H7 (cell line): Measurements from ENCODE around the gene NADK. TPM values are rescaled to one million over a fixed set of nuclear protein-coding genes. Genes with fewer than 3 reads are reported as not detected.
"Not testable (repeated sequence)": the region's sequence is repeated elsewhere in the genome, so short reads cannot be mapped to it uniquely, and the experiment has no call there.

Experiments used
- DNase-seq: peaks from one replicate; pipeline ENCODE4 v3.0.0; 2012
- H3K27me3 ChIP-seq: 2 replicates; pipeline ENCODE4 v1.6.0; 2011; ENCODE audit warnings: mild to moderate bottlenecking, low read length; ENCODE audit not compliant: control insufficient read depth, insufficient read depth
- H3K36me3 ChIP-seq: replicated peaks from 2 replicates; pipeline ENCODE4 v1.5.1; 2011; ENCODE audit warnings: low read length; ENCODE audit not compliant: control insufficient read depth, insufficient read depth
- H3K4me3 ChIP-seq: 2 replicates; pipeline ENCODE4 v1.5.1; 2011; ENCODE audit warnings: low read depth, mild to moderate bottlenecking, control low read depth, low read length, moderate library complexity; ENCODE audit not compliant: insufficient read depth
- total RNA-seq: library from RNA; depleted of rRNA; stranded (reverse); fragments of >200 nt; shearing (Covaris generic); gene quantifications from 2 replicates; pipeline ENCODE4 v1.2.3, GENCODE V29; 2014

NADK gene
- total RNA-seq, 1 experiment from 2014 or later: 111 TPM

- Histone ChIP-seq H3K36me3 (peaks cover 16% of the 10 kb centered on the region), H3K27me3 (no peaks in the 10 kb centered on the region), H3K4me3 (no peak overlapping the region)
- peak; percentile 73 for DNase-seq
Observed at GRCh38 chr1:1752636-1753606, 25.3 kb downstream of the NADK start.

DNA sequence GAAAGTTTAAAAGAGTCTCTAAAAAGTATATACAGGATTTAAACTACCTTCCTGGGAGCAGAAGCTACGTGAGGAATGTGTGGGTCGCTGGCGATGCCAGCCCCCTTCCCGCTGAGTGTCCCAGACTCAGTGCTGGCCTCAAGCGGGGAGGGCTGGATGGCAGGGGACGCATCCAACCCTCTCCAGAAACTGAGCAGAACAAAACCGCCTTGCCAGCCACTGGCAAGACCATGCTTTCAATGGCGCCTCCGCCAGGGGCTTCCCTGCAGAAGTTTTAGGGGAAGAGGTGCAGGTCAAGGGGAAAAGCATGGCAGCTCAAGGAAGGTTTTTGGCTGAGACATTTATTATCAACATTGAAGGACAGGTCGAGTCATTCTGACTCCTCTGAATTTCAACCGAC is 26.1 kb downstream of the NADK start:
- DNase-seq: peak; percentile 51
- H3K4me3 ChIP-seq: no peak overlapping the region
- H3K27me3 ChIP-seq: no peaks in the 10 kb centered on the region
- peaks cover 16% of the 10 kb centered on the region for H3K36me3 ChIP-seq

DNA sequence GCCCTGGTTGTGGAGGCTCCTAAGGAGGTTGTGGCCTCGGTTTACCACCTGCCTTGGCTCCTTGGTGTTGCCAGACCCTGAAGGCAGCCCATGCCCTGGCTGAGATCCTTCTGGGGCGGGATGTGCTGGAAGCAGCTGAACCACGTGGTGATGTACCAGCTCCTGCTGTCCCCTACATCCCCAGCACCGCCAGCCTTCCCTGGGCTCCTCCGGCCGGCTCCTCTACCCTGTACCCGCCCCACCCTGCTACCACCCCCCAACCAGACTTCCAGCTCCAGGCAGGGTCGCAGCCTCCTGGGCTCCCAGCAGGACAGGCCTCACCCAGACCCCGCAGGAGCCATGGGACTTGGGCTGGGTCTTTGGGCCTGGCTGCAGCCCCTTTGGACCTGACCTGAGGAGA is 28.3 kb downstream of the NADK start:
- not testable (repeated sequence) for H3K36me3 ChIP-seq, H3K27me3 ChIP-seq, H3K4me3 ChIP-seq
- DNase-seq: peak; percentile 55

DNA sequence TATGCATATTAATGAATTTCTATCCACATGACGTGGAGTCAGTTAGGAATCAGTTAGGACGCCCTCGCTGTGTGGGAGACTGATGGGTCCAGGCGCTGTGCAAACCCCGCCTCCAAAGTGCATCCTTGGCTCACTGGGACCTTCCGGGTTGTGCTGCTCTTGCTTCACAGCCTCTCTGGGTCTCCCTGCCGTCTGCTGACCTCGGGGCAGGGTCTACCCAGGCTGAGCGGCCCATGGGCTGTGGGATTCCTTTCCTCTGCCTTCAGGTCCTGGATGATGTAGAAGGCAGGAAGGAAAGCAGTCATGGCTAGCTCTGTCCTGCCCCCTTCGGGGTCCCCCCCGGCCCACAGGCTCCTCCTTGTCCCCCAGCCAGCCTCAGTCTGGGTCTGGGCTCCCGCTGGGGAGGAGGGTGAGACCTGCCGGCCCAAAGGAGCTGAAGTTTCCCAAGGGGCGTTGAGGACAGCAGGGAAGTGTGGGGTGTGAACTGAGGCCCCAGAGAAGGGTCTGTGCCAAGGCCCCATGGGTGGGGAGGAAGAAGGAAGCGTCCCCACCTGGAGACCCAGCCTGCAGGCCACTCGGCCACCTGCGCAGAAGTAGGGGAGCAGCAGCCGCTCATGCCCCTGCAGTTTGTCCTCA is 29.5 kb downstream of the NADK start:
- DNase-seq: peak; percentile 81
- no peaks in the 10 kb centered on the region for H3K27me3 ChIP-seq
- H3K4me3 ChIP-seq: no peak overlapping the region
- peaks cover 4% of the 10 kb centered on the region for H3K36me3 ChIP-seq

DNA sequence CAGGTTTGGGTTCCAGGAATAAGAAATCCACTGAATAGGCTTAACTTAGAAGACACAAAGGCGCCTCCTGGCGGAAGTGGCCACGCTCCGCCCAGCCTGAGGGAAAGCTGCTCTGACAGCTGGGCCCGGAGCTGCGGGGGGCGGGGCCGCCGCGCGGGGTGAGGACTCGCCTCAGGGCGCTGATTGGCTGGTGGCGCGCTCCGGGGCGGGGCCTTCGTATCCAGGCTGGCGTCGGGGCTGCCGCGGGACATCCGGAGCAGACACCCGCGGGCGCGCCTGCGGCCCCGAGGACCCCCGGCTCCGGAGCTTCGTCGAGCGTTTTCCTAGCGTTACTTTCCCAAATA is 31.7 kb downstream of the NADK start:
- not testable (repeated sequence) for H3K27me3 ChIP-seq, DNase-seq, H3K4me3 ChIP-seq, H3K36me3 ChIP-seq

- H3K27me3 ChIP-seq, DNase-seq, H3K36me3 ChIP-seq: not testable (repeated sequence)
- peak overlapping the region; percentile 38 for H3K4me3 ChIP-seq
Observed at GRCh38 chr1:1745651-1746565, 32.4 kb downstream of the NADK start.

DNA sequence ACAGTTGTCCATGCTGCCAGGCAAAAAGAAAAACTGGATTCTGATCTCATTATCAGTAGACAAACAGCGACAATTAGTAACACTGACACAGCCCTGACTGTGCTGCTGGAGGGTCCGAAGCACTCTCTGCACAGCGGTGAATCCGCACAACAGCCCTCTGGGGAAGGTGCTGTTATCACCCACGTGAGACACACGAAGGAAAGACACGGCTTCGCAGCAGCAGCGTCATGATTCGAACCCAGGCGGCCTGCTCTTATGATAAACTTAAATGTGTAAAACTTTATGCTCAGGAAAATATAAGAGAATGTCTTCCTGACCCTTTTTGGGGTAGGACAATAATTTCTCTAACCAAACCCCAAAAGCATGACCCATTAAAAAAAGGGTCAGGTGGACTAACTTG is 35.7 kb downstream of the NADK start:
- H3K27me3 ChIP-seq, H3K36me3 ChIP-seq, H3K4me3 ChIP-seq, DNase-seq: not testable (repeated sequence)

GRCh38 chr1:1741013-1741412 is 37.3 kb downstream of the NADK start:
- H3K27me3 ChIP-seq, H3K36me3 ChIP-seq, H3K4me3 ChIP-seq, DNase-seq: not testable (repeated sequence)

GRCh38 chr1:1738799-1739337 is 39.4 kb downstream of the NADK start:
- DNase-seq, H3K36me3 ChIP-seq, H3K27me3 ChIP-seq, H3K4me3 ChIP-seq: not testable (repeated sequence)

GRCh38 chr1:1737675-1738590 is 40.3 kb downstream of the NADK start:
- H3K27me3 ChIP-seq, H3K4me3 ChIP-seq, H3K36me3 ChIP-seq: not testable (repeated sequence)
- peak; percentile 23 for DNase-seq

GRCh38 chr1:1732381-1732780 is 45.9 kb downstream of the NADK start:
- DNase-seq: peak; percentile 16

GRCh38 chr1:1730870-1731269 is 47.4 kb downstream of the NADK start:
- Histone ChIP-seq H3K4me3 (no peak overlapping the region), H3K36me3 (peaks cover 6% of the 10 kb centered on the region), H3K27me3 (no peaks in the 10 kb centered on the region)
- DNase-seq: no peak

More at GRCh38 chr1:1732381-1732780, 45.9 kb downstream of the NADK start:
- Histone ChIP-seq H3K36me3 (peaks cover 6% of the 10 kb centered on the region), H3K4me3 (no peak overlapping the region), H3K27me3 (no peaks in the 10 kb centered on the region)

DNA sequence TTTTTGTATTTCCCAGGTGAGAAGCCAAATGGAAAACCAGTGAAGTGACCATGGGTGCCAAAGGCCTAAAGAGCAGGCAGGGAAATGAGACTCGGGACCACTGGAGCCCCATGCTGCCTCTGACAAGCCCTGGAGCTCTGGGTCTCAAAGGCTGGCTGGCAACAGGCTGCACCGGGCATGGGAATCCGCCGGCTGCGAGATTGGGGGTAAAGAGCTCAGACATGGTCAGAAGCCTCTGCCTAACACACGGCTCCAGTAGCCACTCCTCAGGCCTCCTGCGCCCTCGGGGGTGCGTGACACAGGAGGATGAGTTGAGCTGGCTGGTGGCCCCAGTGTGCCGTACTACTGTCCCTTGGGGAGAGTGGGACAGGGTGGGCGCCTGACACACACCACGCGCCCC is 48.0 kb downstream of the NADK start:
- H3K36me3 ChIP-seq, H3K27me3 ChIP-seq, H3K4me3 ChIP-seq, DNase-seq: not testable (repeated sequence)
